ENCODE data around the gene TMX1. TPM values are rescaled to one million over a fixed set of nuclear protein-coding genes. Genes with fewer than 3 reads are reported as not detected.

The TMX1 gene
- total and polyA plus RNA-seq, 2 of the 8 experiments (the other 6 are each of a cell fraction or from before 2014, with no cell fraction given) = 26.6 to 84.0 TPM

DNA sequence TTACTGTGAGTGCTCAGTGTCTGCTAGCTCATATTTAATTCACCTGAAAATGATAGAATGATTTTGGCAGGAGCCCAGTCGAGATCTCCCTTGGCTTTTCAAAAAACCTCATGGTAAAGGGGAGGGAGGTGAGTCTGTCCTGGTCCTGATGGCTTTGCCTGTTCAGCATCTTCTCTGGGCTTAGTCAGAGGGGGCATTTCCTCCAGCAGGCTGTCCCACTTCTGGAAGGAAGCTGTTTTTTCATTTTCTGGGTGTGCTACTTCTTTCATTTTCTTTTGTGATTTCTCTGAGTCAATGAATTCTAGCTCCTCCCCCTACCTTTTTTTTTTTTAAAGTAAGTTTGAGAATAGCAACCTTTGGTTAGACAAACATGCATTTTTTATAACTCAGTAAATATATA, 58.8 kb downstream of the TMX1 start (continued):
- TF ChIP-seq, protein P1, sequence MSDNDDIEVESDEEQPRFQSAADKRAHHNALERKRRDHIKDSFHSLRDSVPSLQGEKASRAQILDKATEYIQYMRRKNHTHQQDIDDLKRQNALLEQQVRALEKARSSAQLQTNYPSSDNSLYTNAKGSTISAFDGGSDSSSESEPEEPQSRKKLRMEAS (IDR thresholded peaks at IDR 0.05) = no peak
- no peak for TF ChIP-seq EGR1 (IDR thresholded peaks at IDR 0.05; ENCODE audit: borderline replicate concordance, low read depth, low read length)
- no peak for TF ChIP-seq GABPA (IDR thresholded peaks at IDR 0.05; ENCODE audit: borderline replicate concordance, insufficient read depth, low read length)

All from H1 (cell line).